Panc1 (cell line): ENCODE measurements around the gene NDRG4.

Experiments used
- CTCF ChIP-seq: fragments of 450-650 bp; IDR thresholded peaks from 2 replicates; pipeline ENCODE4 v1.5.1; 2017; ENCODE audit warnings: mild to moderate bottlenecking
- POLR2AphosphoS5 ChIP-seq: IDR thresholded peaks from 2 replicates; pipeline ENCODE4 v1.6.1; 2012; ENCODE audit warnings: mild to moderate bottlenecking, low read depth, low read length, moderate library complexity
- SIN3A ChIP-seq: IDR thresholded peaks from 2 replicates; pipeline ENCODE4 v1.6.1; 2012; ENCODE audit warnings: low read depth, mild to moderate bottlenecking, low read length, moderate library complexity, borderline replicate concordance; ENCODE audit not compliant: insufficient read depth
- TCF7L2 ChIP-seq: IDR thresholded peaks from 2 replicates; pipeline ENCODE4 v1.6.1; 2011; ENCODE audit warnings: mild to moderate bottlenecking, low read depth, low read length, inconsistent platforms
- TF ChIP-seq, protein P1 (sequence below), 2 experiments: IDR thresholded peaks; 2 replicates each; pipeline ENCODE4 v1.6.1; 2011 to 2012; ENCODE audit warnings: low read depth in 2 of 2, control low read depth in 1 of 2, low read length in 1 of 2, mild to moderate bottlenecking in 1 of 2, moderate library complexity in 1 of 2; ENCODE audit not compliant: insufficient read depth in 1 of 2

DNA sequence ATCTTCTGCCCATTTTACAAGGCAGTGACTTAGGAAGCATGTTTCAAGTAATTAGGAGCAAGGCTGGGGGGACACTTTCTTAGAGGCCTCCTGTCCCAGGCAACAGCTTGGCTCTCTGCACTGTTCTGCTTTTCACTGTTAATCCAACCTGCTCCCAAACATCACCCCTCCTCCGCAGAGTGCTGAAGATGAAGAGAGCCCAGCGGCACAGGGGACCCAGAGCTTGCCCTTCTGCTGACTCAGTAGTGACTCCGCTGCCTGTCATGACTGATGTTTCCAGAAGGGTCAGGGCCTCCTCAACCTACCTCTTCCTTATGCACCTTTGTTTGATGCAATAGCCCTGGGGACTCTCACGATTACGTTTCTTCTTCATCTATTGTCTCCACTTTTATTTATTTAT is 38.9 kb upstream of the NDRG4 start:
- TF ChIP-seq CTCF (no peak), POLR2AphosphoS5 (no peak), SIN3A (no peak), TCF7L2 (no peak)
- TF ChIP-seq, protein P1, sequence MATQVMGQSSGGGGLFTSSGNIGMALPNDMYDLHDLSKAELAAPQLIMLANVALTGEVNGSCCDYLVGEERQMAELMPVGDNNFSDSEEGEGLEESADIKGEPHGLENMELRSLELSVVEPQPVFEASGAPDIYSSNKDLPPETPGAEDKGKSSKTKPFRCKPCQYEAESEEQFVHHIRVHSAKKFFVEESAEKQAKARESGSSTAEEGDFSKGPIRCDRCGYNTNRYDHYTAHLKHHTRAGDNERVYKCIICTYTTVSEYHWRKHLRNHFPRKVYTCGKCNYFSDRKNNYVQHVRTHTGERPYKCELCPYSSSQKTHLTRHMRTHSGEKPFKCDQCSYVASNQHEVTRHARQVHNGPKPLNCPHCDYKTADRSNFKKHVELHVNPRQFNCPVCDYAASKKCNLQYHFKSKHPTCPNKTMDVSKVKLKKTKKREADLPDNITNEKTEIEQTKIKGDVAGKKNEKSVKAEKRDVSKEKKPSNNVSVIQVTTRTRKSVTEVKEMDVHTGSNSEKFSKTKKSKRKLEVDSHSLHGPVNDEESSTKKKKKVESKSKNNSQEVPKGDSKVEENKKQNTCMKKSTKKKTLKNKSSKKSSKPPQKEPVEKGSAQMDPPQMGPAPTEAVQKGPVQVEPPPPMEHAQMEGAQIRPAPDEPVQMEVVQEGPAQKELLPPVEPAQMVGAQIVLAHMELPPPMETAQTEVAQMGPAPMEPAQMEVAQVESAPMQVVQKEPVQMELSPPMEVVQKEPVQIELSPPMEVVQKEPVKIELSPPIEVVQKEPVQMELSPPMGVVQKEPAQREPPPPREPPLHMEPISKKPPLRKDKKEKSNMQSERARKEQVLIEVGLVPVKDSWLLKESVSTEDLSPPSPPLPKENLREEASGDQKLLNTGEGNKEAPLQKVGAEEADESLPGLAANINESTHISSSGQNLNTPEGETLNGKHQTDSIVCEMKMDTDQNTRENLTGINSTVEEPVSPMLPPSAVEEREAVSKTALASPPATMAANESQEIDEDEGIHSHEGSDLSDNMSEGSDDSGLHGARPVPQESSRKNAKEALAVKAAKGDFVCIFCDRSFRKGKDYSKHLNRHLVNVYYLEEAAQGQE (IDR thresholded peaks at IDR 0.05; ENCODE audit: insufficient read depth in 1 of 2, low read depth in 2 of 2, low read length in 1 of 2): no peak
